PC-9 (cell line): ENCODE data around the gene NOC4L.

Experiments
- CTCF ChIP-seq: fragments of 200-600 bp; sonication (generic); conservative IDR thresholded peaks from 2 replicates; pipeline ENCODE4 v1.6.1; 2017; ENCODE audit warnings: mixed run types, antibody characterized with exemption, mild to moderate bottlenecking, moderate library complexity
- EZH2 ChIP-seq: fragments of 200-600 bp; sonication (generic); IDR thresholded peaks from 2 replicates; pipeline ENCODE4 v1.8.0; 2017; ENCODE audit warnings: antibody characterized with exemption, low read depth

GRCh38 chr12:132151145-132151765, 7.0 kb downstream of the NOC4L start:
- TF ChIP-seq CTCF (no peak), EZH2 (no peak)
